ENCODE measurements around the gene SGMS1.

SGMS1 gene

GRCh38 chr10:50605951-50606270 is 17.8 kb downstream of the SGMS1 start:
- no peak for DNase-seq

DNA sequence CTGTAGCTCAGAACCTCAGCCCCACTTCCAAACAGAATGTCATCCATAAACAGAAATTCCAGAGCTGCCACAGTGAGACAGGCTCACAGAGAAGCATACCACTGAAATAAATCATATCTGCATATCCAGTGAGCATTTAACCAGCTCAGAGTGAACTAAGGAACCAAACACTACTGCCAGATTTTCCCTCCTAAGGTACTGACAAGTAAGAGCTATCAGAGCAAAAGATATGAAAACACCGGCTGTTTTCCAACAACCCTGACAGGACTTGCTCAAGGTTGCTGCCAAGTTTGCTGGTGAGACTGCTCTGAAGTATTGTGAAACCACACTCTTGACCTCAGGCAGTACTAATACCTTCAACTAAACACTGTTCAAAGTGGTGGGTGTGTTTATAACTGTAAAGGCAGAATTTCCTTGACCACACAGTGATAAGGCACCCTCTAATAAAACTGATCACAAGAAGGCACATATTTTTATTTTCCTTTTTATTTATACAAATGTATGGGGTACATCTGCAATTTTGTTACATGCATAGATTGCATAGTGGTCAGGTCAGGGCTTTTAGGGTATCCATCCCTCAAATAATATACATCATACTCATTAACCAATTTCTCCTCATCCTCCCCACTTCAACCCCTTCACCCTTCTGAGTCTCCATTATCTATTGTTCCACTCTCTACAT is 18.3 kb downstream of the SGMS1 start:
- no peak for DNase-seq

GRCh38 chr10:50604809-50605208 is 18.9 kb downstream of the SGMS1 start:
- DNase-seq: no peak

DNA sequence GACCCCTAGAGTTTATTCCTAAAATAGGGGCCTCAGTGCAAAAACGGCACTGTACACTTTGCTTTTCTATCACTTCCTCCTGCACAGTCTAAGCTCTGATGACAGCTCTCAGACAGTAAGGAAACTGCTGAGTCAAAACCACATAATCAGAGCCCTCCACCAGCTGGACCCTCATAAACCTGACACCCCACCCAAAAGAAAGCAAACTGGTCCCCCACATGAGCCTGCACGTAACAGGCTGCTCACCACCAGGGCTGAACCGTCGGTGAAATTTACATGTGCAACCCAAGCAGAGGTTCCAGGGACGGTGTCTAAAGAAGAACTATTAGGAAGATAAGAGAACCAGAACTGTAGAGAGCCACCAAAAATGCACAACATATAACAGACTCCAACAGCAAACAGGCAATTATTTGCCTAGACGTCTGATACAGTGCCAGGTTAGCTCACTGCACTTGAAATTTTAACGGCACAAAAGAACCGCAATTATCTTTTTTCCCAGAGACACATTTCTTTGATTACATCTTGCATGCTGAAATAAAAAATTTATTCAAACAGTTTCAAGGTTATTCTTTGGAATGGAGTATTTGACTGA is 19.6 kb downstream of the SGMS1 start:
- DNase-seq: no peak

DNA sequence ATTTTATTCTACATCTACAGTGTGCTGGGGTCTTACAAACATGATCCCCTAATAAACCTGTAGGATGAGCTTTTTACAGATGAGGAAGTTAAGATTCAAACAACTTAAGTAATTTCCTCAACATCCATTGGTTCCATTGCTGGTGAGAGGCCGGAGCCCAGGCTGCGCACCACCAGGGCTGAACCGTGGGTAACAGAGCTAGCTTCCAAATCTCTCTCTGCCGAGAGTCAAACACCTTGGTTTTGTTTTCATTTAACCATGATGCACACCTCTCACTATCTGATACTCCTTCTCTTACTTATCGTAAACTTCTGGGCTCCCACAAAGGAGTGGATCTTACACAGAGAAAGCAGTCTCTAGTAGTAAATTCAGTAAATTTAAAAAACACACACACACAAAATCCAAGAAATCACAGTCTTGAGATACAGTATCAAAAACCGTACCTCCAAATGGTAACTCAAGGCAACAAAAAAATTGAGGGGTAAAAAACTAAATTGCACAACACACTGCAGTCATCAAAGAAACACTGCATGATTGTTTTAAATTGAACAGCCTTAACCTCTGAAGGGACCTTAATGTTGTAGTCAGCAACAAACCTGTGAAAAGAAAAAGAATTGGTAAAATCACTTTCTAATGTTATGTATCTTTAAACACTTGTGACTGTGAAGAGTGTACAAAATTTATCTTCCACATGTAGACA is 20.5 kb downstream of the SGMS1 start:
- DNase-seq: no peak

DNA sequence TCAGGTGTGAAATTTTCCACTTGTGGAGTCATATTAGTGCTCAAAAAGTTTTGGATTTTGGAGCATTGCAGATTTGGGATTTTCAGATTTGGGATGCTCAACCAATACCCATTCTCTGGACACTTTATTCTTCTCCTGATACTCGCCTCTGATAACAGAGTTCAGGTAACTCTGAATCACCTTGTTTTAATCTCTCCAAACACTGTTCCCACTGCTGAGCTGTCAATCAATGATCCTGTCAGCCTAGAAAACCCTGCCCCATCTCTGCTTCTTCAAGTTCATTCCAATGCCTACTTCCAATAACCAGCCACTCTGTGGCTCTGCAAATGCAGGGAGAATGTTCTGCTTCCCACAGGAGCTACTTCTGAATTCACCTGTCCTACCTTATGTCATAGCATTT is 21.8 kb downstream of the SGMS1 start:
- DNase-seq: no peak

- DNase-seq: no peak
These were observed 22.8 kb downstream of the SGMS1 start for GRCh38 chr10:50600831-50601477.

DNA sequence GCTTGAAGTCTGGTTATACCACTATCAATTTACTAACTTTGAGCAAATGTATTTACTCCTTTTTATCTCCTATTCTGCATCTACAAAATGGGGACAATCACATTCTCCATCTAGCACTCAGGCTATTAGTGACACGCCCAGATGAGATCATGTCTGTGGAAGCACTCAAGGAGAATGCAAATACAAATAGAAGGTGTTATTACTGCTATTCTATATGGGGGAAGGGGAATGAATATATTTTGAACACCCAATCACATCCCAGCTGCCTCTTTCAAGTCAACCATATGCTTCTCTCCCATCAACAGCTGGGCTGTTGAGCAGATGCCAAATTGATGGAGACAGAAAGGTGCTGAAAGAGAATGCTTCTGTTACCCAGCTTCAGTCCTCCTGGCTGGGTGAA is 23.5 kb downstream of the SGMS1 start:
- DNase-seq: no peak

DNA sequence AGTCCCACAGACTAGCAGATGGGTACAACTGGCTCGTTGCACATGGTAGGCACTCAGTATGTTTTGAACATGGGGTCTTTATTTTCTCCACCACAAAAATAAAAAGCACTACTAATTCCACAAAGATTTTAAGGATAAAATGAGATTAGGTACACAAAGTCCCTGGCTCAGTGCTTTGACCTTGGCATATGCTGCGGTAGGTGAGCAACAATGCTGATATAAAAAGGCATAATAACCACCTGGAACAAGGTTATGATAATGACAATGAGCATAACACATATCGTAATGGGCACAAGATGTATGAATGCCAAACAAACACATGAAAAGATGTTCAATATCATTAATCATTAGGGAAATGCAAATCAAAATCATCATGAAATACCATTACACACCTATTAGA is 26.9 kb downstream of the SGMS1 start:
- no peak for DNase-seq

DNA sequence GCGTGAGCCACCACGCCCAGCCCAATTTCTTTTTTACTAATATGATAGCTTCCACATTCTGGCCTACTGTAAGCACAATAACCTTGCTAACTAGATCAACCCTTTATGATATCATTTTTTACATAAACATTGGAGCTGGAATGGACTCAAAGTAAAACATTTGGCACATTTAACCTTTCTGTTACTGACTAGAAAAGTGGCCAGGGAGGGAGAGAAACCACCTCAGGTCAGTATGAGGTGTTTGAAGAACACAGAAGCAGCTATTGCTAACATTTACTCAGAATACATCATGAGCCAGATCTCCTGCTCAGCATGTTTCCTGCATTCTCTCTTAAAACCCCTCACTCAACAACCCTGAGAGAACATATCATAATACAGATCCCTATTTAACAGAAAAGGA is 27.3 kb downstream of the SGMS1 start:
- no peak for DNase-seq

DNA sequence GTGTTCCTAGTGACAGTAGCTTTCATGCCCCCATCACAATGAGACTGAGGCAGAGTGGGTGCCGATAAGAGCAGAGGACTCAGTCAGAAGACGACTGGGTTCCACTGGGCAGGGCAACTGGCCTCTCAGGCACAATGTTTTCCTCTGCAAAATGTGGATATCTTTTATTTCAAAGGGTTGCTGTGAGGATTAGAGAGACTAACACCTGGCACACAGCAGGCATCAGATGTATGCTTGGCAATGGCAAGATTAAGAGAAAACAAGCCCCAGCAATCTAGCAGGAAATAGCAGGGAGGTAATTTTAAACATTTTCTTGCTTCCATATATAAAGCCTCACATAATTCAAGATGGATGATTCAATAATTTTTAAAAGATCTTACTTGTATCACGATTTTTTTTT is 28.0 kb downstream of the SGMS1 start:
- no peak for DNase-seq

DNA sequence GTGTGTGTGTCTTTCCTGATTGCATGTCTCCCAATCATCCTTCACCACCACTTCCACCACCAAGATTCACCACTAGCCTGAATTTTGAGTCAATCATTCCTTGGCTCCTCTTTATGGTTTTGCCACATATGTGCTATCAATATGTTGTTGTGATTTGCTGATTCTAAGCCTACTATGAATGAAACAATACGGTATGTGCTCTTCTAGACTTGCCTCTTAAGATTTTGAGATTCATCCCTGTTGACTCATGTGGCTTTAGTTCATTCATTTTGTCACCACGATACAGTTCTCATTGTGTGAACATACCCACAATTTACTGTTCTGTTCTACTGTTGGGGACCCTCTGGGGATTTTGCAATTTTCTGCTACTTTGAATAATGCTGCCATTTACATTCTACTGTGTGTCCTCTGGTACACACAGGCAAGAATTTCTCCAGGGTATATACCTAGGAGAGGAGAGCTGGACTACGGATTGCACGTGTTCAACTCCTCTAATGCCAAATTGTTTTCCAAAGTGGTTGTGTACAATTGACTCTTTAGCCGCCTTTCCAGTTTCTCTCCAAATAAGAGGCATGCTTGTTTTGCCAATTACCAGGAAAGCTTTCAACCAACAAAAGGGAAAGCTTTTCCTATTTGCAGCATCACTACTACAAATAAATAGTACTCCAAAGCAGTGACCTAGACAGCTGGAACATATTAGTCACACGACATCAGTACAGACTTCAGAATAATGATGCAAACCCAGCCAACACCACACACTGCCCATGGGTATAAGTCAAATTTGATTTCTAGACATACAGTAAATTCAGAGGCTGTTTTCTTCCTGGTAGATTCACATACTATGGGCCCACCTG is 30.0 kb downstream of the SGMS1 start:
- peak; percentile 8 for DNase-seq

- DNase-seq: no peak
These were observed 30.8 kb downstream of the SGMS1 start for GRCh38 chr10:50592961-50593418.

GRCh38 chr10:50590935-50591334 is 32.8 kb downstream of the SGMS1 start:
- DNase-seq: no peak

DNA sequence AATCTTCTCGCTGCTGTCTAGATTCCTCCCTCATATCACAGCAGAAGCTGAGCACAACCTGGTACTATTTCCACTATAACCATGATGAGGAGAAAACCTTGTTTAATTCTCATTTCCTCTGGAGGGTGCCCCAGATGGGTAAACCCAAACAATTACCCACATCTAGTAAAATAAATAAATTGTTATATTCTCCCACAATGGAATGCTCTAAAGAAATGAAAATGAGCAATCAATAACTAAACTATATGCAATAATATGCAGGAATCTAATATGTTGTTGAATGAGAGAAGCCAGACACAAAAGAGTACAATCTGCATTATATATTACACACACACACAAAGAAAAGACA is 37.0 kb downstream of the SGMS1 start:
- DNase-seq: no peak

DNA sequence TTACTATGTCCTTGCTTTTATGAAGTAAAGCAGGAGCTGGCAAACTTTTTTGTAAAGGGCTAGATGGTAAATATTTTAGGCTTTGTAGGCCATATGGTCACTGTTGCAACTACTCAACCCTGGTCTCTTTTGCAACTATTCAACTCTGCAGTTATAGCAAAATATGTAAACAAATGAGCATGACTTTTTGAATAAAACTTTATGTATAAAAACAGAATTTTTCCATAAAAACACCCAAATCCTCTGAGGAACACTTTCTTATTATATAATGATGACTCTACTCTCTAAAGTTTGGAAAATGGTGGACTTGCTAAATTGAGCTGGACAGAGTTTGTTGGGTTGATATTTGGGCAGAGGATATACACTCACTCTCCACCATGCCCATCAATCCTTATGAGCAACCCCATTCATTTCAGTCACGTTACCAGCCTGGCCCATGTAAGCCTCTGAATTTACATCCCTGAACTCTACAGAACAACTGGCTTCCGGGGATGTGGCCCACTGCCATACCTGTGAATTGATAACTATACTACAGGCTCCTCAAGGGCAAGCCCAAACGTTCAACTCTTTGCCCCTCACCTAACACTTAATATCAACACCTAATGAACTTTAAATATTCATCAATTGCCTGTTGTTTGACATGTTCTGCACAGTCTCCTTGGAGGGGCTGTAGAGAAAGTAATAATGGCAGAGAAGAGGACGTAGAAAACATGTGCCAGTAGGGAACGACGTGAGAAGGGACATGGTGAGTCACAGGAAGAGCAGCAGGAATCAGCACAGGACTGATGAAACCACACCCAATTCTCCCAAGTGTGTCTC is 37.6 kb downstream of the SGMS1 start:
- DNase-seq: no peak

GRCh38 chr10:50582766-50583762 is 40.7 kb downstream of the SGMS1 start:
- DNase-seq: no peak

- no peak for DNase-seq
These were observed 41.7 kb downstream of the SGMS1 start for GRCh38 chr10:50582046-50582445.

- no peak for DNase-seq
These were observed 43.4 kb downstream of the SGMS1 start for GRCh38 chr10:50580262-50580891.

GRCh38 chr10:50579491-50580261 is 44.1 kb downstream of the SGMS1 start:
- DNase-seq: no peak
